ENCODE results near the gene SNX8.
"Not testable (repeated sequence)": the region's sequence is repeated elsewhere in the genome, so short reads cannot be mapped to it uniquely, and the experiment has no call there.

SNX8 gene

DNA sequence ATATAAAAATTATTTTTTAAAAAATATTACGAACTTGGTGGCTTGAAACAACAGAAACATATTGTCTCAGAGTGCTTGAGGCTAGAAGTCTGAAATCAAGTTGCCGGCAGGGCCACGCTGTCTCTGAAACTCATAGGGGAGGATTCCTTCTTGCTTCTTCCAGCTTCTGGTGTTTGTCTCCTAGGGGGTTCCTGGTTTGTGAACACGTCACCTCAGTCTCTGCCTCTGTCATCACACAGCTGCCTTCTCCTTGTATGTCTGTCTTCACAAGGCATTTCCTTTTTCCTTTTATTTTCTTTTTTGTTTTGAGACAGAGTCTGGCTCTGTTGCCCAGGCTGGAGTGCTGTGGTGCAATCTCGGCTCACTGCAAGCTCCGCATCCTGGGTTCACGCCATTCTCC lies 12.7 kb upstream of the SNX8 start:
- DNase-seq (ENCODE audit: low read depth): no peak

DNA sequence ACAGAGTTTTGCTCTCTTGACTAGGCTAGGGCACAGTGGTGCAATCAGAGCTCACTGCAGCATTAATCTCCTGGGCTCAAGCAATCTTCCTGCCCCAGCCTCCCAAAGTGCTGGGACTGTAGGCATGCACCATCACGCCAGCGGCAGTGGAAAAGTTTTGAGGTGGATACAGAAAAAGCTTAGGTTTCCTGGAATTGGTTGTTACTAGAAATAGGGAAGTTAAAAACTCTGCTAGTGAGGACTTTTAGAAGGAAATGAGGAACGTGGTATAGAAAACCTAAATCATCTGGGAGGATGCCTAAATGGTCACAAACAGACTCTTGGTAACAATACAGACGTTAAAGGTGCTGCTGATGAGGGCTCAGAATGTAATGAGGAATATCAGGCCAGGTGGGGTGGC lies 10.9 kb upstream of the SNX8 start:
- no peak for DNase-seq (ENCODE audit: low read depth)

DNA sequence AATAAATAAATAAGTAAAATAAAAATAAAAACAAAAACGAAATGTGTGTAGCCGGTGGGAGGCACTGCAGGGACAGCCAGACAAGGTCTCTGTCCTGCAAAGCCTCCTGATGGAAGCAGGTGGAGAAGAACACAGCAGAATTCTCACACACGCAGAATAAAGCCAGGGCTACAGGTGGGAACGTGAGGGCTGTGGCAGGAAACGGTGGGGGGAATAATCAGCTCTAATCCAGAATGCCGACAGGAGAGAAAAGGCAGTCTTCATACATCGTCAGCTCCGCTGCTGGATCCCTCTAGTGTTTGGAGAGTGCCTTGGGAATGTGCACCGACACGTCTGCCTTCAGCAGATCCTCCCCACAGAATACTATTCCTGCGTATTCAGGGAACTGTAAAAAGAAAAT lies 6.8 kb upstream of the SNX8 start:
- no peak for DNase-seq (ENCODE audit: low read depth)

DNA sequence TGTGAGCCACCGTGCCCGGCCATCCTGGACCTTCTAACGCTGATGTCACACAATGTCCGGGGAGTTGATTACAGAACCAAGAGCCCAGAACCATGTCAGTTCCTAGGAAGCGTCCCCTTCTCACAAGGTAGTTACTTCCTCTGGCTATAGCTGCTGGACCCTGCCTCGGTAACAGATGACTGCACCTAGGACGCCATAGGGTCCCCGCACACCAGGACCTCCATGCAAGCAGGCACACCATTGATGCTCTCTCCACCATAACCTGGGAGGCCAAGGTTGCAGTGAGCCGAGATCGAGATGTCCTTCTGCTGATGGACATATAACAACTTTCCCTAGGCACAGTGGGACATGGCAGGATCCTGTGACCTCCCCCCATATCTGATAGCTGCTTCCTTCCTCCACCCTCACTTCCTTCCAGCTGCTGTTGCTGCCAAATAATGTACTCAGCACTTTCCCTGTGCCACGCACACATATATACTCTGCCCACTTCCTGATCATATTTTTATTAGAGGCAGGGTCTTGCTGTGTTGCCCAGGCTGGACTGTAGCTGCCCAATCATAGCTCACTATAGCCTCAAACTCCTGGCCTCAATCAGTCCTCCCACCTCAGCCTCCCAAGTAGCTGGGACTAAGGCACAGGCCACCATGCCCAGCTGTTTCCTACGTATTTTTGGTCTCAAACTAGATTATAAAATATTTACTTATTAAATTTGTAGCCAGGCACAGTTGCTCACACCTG lies 3.5 kb upstream of the SNX8 start:
- DNase-seq (ENCODE audit: low read depth): no peak

DNA sequence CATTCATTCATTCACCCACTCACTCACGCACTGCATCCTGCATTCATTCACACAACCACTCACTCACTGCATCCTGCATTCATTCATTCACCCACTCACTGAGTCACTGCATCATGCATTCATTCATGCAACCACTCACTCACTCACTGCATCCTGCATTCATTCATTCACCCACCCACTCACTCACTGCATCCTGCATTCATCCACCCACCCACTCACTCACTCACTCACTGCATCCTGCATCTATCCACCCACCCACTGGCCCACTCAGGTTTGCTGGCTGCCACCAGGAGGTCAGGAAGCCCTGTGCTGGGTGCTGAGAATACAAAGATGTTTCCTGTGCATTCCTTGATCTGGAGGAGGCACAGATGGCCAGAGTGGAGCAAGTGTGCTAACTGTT lies 2.3 kb upstream of the SNX8 start:
- no peak for DNase-seq (ENCODE audit: low read depth)

DNA sequence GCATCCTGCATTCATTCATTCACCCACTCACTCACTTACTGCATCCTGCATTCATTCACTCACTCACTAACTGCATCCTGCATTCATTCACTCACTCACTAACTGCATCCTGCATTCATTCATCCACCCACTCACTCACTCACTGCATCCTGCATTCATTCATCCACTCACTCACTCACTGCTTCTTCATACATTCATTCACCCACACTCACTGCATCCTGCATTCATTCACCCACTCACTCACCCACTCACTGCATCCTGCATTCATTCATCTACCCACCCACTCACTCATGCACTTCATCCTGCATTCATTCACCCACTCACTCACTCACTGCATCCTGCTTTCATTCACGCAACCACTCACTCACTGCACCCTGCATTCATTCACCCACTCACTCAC lies 1.5 kb upstream of the SNX8 start:
- DNase-seq (ENCODE audit: low read depth): no peak

DNA sequence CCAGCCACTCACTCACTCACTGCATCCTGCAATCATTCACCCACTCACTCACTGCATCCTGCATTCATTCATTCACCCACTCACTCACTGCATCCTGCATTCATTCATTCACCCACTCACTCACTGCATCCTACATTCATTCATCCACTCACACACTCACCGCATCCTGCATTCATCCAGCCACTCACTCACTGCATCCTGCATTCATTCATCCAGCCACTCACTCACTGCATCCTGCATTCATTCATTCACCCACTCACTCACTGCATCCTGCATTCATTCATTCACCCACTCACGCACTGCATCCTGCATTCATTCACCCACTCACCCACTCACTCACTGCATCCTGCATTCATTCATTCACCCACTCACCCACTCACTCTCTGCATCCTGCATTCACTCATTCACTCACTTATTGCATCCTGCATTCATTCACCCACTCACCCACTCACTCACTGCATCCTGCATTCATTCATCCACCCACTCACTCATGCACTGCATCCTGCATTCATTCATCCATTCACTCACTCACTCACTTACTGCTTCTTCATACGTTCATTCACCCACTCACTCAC lies 802 bp upstream of the SNX8 start:
- DNase-seq (ENCODE audit: low read depth): not testable (repeated sequence)

DNA sequence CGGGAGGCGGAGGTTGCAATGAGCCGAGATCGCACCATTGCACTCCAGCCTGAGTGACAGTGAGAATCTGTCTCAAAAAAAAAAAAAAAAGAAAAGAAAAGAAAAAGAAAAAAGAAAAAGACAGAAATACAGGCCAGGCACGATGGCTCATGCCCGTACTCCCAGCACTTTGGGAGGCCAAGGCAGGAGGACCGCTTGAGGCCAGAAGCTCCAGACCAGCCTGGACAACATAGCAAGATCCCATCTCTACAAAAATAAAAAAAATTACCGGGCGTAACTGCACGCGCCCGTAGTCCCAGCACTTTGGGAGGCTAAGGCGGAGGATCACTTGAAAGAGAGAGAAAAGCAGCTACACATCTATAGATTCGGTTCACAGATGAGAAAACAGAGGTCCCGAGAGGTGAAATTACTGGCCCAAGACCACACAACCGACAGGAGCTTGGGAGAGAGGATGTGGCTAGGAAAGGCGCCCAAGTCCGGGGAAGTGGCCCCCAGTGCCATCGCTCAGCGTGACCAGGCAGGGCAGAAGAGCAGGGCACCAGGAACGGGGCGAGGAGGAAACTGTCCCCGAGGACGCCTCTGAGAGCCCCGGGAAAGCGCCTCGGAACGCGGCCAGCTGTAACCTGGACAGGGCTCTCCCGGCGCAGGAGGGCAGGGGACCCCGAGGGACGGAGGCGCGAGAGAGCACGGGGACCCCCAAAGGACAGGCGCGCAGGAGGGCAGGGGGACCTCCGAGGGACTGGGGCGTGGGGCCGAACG lies 612 bp downstream of the SNX8 start:
- no peak for DNase-seq (ENCODE audit: low read depth)

DNA sequence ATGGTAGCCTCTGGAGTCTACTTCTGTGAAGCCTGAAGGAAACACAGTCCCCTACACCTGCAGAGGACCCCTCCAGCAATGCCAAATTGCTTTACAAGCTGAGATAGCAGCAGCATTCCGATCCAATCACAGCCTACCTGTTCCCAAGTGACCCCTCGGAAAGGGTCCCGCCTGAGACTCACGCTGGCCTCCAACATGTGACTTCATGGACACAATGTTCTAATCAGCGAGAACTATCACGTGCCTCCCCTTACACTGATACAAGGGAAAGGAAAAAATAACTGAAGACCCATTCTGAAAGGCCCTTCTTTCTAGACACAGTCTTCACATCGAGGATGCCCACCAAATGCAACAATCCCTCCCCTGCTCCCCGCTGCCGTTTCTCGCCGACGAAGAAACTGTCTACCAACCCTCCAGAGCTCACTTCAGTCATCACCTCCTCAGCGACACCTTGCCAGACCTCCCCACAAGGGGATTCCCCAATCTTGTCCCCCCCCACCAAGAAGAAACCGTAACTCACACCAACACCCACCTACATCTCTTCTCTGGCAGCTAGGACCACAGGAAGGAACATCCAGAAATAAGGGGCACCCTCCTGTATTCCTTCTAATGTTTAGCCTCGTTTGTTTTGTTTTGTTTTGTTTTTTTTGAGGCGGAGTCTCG lies 1.8 kb downstream of the SNX8 start:
- no peak for DNase-seq (ENCODE audit: low read depth)

DNA sequence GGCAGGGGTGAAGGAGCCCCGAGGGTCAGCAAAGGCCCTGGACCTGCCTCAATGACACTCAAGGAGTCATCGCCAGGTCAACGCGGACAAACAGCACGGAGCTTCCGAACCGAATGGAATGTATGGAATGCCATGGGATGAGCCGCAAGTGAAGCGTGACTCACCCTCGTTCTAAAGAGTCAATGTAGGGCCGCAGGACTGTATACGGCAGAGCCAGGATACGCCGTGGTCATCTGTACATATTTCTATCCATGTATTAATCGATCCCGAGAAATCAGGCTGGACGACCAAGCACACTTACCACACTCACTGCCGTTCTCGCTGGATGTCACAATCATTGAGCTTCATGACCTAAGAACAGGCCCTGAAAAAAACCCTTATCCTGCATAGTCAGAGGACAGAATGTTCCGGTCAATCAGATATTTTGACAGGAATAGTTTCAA lies 4.3 kb downstream of the SNX8 start:
- no peak for DNase-seq (ENCODE audit: low read depth)

DNA sequence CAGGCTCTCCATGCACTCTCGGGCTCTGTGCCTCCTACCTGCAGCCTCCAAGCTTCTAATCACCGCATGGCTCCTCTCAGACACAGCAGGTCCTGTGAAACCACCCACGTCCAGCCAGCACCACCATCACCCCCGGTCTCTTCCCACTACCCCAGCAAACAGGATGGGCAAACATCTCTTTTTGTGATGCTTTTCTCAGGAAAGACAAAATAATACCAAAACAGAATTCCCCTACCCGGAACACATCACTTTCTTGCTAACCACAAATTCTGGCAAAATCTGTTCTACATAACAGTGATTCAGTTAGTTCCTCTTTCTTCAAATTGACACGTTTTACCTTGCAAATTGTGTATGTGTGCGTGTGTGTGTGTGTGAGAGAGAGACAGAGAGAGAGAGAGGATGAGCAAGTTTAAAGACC lies 6.5 kb downstream of the SNX8 start:
- DNase-seq (ENCODE audit: low read depth): no peak

DNA sequence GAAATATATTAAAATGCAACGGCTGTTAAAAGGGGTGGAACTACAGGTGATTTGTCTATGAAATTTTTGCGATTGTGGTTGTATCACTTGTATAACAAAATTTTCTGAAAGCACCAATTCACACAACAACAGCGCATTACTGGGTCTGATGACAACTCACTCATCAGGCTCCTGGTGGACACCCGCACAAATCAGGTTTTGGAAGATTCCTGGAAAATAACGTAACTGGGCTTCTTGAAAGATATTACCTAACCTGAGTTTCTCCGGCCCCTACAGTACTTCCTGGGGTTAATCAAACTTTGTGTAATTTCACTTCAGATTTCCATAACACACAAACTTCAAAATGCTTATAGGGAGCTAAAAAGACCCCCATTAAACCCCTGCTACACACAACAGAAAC lies 7.6 kb downstream of the SNX8 start:
- no peak for DNase-seq (ENCODE audit: low read depth)

DNA sequence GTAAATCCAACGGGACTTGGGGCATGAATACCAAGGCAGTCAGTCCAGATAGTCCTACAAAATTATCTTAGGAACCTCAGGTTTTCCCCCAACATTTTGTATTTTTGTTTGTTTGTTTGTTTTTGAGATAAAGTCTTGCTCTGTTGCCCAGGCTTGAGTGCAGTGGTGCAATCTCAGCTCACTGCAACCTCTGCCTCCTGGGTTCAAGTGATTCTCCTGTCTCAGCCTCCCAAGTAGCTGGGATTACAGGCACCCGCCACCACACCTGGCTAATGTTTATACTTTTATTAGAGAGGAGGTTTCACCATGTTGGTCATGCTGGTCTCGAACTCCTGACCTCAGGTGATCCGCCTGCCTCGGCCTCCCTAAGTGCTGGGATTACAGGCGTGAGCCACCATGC lies 9.0 kb downstream of the SNX8 start:
- DNase-seq (ENCODE audit: low read depth): not testable (repeated sequence)

DNA sequence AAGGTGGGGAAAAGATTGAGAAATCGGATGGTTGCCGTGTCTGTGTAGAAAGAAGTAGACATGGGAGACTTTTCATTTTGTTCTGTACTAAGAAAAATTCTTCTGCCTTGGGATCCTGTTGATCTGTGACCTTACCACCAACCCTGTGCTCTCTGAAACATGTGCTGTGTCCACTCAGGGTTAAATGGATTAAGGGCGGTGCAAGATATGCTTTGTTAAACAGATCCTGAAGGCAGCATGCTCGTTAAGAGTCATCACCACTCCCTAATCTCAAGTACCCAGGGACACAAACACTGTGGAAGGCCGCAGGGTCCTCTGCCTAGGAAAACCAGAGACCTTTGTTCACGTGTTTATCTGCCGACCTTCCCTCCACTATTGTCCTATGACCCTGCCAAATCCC lies 10.7 kb downstream of the SNX8 start:
- not testable (repeated sequence) for DNase-seq (ENCODE audit: low read depth)

DNA sequence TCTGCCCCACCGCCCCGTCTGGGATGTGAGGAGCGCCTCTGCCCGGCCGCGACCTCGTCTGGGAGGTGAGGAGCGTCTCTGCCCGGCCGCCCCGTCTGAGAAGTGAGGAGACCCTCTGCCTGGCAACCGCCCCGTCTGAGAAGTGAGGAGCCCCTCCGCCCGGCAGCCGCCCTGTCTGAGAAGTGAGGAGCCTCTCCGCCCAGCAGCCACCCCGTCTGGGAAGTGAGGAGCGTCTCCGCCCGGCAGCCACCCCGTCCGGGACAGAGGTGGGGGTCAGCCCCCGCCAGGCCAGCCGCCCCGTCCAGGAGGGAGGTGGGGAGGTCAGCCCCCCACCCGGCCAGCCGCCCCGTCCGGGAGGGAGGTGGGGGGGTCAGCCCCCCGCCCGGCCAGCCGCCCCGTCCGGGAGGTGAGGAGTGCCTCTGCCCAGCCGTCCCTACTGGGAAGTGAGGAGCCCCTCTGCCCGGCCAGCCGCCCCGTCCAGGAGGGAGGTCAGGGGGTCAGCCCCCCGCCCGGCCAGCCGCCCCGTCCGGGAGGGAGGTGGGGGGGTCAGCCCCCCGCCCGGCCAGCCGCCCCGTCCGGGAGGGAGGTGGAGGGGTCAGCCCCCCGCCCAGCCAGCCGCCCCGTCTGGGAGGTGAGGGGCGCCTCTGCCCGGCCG lies 11.4 kb downstream of the SNX8 start:
- not testable (repeated sequence) for DNase-seq (ENCODE audit: low read depth)

DNA sequence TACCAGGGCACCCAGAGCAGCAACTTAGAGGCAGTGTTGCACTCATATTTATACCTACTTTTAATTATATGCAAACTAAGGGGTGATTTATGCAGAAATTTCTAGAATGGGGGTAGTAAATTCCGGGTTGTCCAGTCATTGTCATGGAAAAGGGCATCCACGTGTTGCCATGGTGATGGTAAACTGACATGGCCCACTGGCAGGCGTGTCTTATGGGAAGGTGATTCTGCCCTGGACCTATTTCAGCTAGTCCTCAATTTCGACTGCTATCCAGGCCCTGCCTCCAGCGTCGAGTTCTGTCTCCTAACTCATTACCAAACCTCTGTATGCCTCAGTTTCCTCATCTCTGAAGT lies 12.8 kb downstream of the SNX8 start:
- no peak for DNase-seq (ENCODE audit: low read depth)

DNA sequence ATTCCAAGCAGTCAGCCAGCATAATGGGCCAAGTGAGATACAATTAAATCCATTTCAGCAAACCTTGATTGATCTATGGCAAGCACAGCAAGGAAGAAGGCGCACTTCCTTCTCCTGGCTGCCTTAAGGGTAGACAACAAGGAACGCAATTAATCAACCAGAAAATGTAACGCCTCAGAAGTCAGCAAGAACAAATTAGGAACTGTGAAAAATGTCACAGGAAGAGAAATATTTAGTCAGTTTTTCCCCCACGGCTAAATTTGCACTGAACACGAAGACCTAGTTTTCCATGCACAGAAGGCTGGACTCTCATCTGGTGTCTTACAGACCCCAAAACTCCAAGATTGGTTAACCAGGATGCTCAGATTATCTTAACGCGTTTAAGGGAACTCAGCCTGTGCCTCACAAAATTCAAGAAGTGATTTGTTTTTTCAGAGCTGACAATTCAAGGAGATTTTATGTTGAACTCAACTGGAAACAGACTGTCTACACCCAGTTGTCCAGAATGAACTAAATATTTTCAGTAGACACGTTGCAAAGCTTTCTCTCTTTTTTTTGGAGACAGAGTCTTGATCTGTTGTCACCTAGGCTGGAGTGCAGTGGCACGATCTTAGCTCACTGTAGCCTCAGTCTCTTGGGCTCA lies 14.2 kb downstream of the SNX8 start:
- DNase-seq (ENCODE audit: low read depth): no peak

DNA sequence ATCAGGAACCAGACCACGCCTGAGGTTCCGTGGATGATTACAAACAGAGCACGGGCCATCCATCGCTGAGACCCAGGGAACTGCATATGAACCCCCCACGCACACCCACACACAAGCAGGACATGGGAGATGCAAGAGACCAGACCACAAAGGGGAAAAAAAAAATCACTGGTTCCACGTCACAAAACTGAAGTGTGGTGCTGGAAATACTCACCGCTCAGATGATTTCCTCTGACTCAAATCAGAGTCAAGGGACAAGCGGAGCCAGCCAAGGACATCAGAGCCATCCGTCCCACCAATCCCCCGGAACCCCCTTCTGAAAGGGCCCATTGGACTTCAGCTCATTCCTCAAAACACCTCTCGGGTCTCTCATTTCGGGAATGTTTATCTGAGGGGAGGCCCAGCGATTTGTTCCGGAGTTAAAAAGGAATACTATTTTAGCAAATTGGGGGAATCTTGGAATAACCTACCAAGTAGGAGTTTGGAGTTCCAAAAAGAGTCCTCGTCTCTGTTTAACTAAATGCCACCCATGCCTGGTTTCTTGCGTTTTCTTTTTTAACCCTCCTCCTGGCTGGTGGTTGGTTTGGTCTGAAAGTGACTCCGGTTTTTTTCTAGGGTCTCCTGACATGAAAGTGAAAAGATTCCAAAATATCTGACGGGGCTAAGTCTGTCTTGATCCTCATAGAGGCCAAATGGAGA lies 15.0 kb downstream of the SNX8 start:
- DNase-seq (ENCODE audit: low read depth): no peak

DNA sequence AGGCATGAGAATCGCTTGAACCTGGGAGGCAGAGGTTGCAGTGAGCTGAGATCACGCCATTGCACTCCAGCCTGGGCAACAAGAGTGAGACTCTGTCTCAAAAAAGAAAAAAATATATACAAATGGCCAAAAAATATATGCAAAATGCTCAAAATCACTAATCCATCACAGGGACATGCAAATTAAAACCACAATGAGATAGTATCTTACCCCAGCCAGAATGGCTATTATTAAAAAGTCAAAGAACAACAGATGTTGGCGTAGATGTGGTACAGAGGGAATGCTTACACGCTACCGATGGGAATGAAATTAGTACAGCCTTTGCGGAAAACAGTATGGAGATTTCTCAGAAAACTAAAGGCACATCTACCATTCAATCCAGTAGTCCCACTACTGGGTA lies 17.4 kb downstream of the SNX8 start:
- no peak for DNase-seq (ENCODE audit: low read depth)

DNA sequence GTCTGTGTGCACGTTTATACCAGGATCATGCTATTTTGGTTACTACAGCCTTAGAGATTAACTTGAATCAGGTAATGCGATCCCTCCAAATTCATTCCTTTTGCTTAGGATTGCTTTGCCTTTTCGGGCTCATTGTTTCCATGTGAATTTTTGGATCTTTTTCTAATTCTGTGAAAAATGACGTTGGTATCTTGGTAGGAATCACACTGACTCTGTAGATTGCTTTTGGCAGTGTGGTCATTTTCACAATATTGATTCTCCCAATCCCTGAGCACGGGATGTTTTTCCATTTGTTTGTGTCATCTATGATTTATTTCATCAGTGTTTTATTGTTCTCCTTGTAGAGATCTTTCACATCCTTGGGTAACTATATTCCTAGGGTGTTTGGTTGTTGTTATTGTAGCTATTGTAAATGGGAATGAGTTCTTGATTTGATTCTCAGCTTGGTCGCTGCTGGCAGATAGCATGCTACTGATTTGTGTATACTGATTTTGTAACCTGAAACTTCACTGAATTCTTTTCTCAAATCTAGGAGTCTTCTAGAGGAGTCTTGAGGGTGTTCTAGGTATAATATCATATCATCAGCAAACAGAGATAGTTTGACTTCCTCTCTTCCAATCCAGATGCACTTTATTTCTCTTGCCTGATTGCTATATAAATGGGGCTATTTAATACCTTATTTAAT lies 18.2 kb downstream of the SNX8 start:
- DNase-seq (ENCODE audit: low read depth): no peak

DNA sequence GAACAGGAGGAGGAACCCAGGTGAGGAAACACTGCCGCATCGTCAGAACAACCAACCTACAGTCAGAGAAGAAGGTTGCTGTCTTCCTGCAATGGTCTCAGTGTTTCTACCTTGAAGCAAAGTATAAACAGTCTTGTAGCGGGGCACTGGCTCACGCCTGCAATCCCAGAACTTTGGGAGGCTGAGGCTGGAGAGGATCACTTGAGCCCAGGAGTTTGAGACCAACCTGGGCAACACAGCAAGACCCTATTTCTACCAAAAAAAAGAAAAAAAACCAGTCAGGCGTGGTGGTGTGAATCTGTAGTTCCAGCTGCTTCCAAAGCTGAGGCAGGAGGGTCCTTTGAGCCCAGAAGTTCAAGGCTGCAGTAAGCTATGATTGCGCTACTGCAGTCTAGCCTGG lies 23.4 kb downstream of the SNX8 start:
- DNase-seq (ENCODE audit: low read depth): no peak

All from activated gamma-delta T cell treated with anti-CD3 and anti-CD28 coated beads, Interleukin-2, amount 50 U/mL, for 16 hours (primary cell).